ENCODE measurements around the gene NCKAP5. TPM values are rescaled to one million over a fixed set of nuclear protein-coding genes. Genes with fewer than 3 reads are reported as not detected.

NCKAP5 gene
- total RNA-seq, 1 donor from 2014 or later, result 0.46 TPM

DNA sequence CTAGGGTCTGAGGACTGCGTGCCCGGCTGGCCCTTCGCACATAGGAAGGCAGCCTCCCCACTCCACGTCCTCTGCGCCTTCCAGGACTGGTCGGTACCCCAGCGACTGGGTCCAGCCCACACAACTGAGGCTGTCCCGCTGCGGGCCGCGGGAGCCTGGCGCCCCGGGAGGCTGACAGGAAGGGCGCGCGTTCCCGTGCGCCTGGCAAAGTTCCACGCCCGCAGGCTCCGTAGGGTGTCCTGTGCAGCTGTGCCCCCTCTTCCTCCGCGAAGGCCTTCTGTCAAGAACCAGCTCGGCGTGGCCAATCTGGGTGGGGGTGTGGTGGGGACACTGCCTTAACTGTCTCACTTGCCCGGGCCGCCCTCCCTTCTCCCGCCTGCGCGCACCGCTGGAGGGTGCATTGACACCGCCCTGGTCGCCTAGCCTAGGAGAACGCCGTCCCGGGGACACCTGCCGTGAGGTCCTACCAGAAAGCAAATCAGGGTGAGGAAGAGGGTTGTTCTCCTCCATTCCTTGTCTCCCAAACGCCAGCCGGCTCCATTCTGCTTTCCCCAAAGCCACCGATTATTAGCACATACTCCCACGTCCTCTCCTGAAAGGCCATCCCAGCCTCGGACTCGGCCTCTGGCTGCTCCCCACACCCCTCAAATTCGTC lies 897.6 kb downstream of the NCKAP5 start:
- H3K27me3 Mint-ChIP-seq (ENCODE audit: unreplicated experiment), result peaks cover 59% of the 10 kb centered on the region
- H3K27ac Mint-ChIP-seq (ENCODE audit: unreplicated experiment), result no peak overlapping the region
- TF ChIP-seq, protein P1, sequence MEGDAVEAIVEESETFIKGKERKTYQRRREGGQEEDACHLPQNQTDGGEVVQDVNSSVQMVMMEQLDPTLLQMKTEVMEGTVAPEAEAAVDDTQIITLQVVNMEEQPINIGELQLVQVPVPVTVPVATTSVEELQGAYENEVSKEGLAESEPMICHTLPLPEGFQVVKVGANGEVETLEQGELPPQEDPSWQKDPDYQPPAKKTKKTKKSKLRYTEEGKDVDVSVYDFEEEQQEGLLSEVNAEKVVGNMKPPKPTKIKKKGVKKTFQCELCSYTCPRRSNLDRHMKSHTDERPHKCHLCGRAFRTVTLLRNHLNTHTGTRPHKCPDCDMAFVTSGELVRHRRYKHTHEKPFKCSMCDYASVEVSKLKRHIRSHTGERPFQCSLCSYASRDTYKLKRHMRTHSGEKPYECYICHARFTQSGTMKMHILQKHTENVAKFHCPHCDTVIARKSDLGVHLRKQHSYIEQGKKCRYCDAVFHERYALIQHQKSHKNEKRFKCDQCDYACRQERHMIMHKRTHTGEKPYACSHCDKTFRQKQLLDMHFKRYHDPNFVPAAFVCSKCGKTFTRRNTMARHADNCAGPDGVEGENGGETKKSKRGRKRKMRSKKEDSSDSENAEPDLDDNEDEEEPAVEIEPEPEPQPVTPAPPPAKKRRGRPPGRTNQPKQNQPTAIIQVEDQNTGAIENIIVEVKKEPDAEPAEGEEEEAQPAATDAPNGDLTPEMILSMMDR (IDR thresholded peaks at IDR 0.05), result no peak
- H3K4me1 Mint-ChIP-seq (ENCODE audit: unreplicated experiment), result peaks cover 14% of the 10 kb centered on the region
- DNase-seq (ENCODE audit: extremely low spot score, unreplicated experiment), result no peak
- no peaks in the 10 kb centered on the region for H3K9me3 Mint-ChIP-seq (ENCODE audit: unreplicated experiment)
- H3K4me3 Mint-ChIP-seq (ENCODE audit: unreplicated experiment), result peak overlapping the region; percentile 68
- H3K36me3 Mint-ChIP-seq (ENCODE audit: unreplicated experiment), result no peaks in the 10 kb centered on the region

DNA sequence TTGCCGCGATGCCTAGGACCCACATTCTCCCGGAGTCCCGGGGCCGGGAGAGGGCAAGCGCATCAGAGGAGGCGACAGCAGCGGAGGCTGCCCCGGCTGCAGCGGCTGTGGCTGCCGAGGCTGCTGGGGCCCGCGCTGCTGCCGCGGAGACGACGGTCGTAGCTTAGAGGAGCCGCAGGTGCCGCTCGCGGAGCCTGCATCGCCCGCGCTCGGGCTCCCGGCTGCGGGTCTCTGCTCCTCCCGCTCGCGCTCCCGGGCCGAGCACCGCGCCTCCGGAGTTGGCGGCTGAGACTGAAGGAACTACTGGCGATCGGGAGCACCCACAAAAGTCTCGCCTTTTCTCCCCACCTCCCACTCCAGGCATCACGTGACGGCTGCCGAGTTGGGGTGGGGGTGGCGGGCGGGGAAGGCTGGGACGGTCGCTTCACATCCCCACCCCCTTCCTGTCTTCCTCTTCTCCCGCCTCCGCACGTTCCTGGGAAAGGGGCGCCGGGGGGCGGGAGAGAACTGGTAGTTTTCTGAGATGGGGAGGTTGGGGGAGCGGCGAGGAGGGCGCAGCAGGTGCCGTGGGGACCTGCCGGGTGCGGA lies 898.3 kb downstream of the NCKAP5 start, which contains the start of gene LYPD1:
LYPD1 (minus strand) TSS at position 298 of the 588 bp plus-strand sequence; CDS start at position 25, 273 bp downstream.
- no peaks in the 10 kb centered on the region for H3K36me3 Mint-ChIP-seq (ENCODE audit: unreplicated experiment)
- H3K4me3 Mint-ChIP-seq (ENCODE audit: unreplicated experiment), result peak within 1 kb of the TSS; percentile 68
- H3K4me1 Mint-ChIP-seq (ENCODE audit: unreplicated experiment), result peaks cover 14% of the 10 kb centered on the region
- no peak for DNase-seq (ENCODE audit: extremely low spot score, unreplicated experiment)
- TF ChIP-seq, protein P1 (IDR thresholded peaks at IDR 0.05), result no peak
- no peak within 1 kb of the TSS for H3K27ac Mint-ChIP-seq (ENCODE audit: unreplicated experiment)
- no peaks in the 10 kb centered on the region for H3K9me3 Mint-ChIP-seq (ENCODE audit: unreplicated experiment)
- H3K27me3 Mint-ChIP-seq (ENCODE audit: unreplicated experiment), result peaks cover 59% of the 10 kb centered on the region

DNA sequence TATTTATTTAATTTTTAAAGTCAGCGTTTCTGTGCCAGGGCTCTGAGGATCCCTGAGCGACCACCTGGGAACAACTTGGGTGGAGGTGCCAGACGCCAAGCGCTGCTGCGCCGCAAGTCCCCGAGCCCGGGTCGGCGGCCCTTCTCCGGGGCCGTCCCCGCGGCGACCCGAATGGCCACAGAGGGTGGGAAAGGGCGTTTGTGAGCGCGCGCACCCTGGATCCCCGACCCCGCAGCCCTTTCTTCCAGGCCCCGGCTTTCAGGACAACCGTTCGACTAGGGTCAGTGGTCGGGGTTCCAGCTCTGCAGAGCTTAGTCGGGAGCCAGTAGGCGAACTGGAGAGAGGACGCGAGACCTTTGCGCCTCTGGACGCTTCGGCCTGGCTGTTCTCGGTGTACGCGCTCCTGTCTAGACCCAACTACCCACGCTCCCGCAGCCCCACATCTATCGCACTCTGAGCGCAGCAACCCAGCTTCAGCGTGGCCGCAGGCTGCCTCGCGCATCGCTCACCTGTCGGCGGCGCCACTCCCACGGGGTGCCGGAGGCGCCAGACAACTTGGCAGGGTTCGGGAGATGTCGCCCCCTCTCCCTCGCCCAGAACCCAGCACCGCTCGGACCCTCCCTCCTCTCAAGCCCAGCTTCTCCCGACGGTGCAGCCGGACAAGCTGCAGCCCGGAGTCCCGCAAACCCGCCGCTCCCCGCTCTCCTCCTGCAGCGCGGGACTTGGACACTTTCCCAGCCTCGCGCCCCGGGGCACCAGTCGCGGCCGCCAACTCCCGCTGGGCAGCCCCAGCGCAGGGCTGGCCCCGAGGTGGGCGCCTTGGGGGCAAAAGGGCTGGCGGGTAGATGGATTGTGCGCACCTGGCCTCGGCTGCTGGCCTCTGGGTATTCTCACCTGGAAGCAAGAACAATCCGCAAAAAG lies 899.0 kb downstream of the NCKAP5 start:
- peaks cover 14% of the 10 kb centered on the region for H3K4me1 Mint-ChIP-seq (ENCODE audit: unreplicated experiment)
- no peaks in the 10 kb centered on the region for H3K9me3 Mint-ChIP-seq (ENCODE audit: unreplicated experiment)
- H3K27me3 Mint-ChIP-seq (ENCODE audit: unreplicated experiment), result peaks cover 59% of the 10 kb centered on the region
- H3K4me3 Mint-ChIP-seq (ENCODE audit: unreplicated experiment), result no peak overlapping the region
- H3K27ac Mint-ChIP-seq (ENCODE audit: unreplicated experiment), result no peak overlapping the region
- TF ChIP-seq, protein P1 (IDR thresholded peaks at IDR 0.05), result no peak
- no peak for DNase-seq (ENCODE audit: extremely low spot score, unreplicated experiment)
- H3K36me3 Mint-ChIP-seq (ENCODE audit: unreplicated experiment), result no peaks in the 10 kb centered on the region

DNA sequence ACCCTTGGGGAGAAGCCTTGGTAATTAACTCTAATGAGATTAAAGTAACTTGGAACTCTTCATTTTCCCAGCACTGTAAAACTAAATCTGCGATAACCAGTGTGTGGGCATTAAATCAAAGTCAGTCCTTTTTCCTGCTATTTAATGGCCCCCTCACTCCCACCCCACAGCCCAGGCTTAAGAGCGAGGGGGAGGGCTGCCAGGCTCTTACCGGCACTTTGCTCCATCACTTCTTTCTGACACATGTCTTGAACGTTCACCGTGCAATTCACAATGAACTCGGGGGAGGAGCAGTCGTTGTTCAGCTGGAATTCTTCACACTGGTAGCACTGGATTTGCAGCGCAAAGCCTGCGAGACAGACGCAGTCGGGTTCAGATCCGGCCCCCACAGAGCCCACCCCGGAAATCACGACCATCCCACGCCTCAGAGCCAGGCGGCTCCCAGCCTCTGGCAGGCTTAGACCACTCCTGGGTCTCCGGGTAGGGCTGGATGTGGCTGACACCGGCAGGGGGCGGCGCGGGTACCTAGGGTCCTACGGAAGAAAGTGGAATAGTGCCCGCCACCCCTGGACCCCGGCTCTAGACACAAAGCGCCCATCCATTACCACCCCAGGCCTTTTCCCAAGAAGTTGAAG lies 900.0 kb downstream of the NCKAP5 start:
- no peak for DNase-seq (ENCODE audit: extremely low spot score, unreplicated experiment)
- peaks cover 57% of the 10 kb centered on the region for H3K27me3 Mint-ChIP-seq (ENCODE audit: unreplicated experiment)
- no peak overlapping the region for H3K27ac Mint-ChIP-seq (ENCODE audit: unreplicated experiment)
- H3K36me3 Mint-ChIP-seq (ENCODE audit: unreplicated experiment), result no peaks in the 10 kb centered on the region
- TF ChIP-seq, protein P1 (IDR thresholded peaks at IDR 0.05), result no peak
- peaks cover 14% of the 10 kb centered on the region for H3K4me1 Mint-ChIP-seq (ENCODE audit: unreplicated experiment)
- H3K4me3 Mint-ChIP-seq (ENCODE audit: unreplicated experiment), result no peak overlapping the region
- no peaks in the 10 kb centered on the region for H3K9me3 Mint-ChIP-seq (ENCODE audit: unreplicated experiment)

Measured in osteocyte (in vitro differentiated cells).